ENCODE data around the gene ZWILCH. TPM values are rescaled to one million over a fixed set of nuclear protein-coding genes. Genes with fewer than 3 reads are reported as not detected.
"Not testable (repeated sequence)": the region's sequence is repeated elsewhere in the genome, so short reads cannot be mapped to it uniquely, and the experiment has no call there.

ZWILCH gene
- 30.9 and 32.1 TPM in 2 replicates for total RNA-seq
- long read RNA-seq, transcript ZWILCH-202 (19 exons, 3,256 nt), result minor isoform, 12 of 214 reads
- long read RNA-seq, transcript ZWILCH-203 (18 exons, 2,206 nt), result minor isoform, 5 of 214 reads
- long read RNA-seq, transcript ZWILCH-201 (19 exons, 3,960 nt), result major isoform, 79 of 214 reads
- long read RNA-seq, partial matches to known transcripts, result 100 of 214 reads
- long read RNA-seq, other reads (novel, unspliced or antisense), result 18 of 214 reads

- Mint-ChIP-seq H3K27ac (ENCODE audit: unreplicated experiment) (peak within 1 kb of the TSS; percentile 100), H3K9me3 (no peaks in the 10 kb centered on the region), H3K4me1 (peaks cover 47% of the 10 kb centered on the region), H3K27me3 (ENCODE audit: low read depth) (no peaks in the 10 kb centered on the region), H3K4me3 (peak within 1 kb of the TSS; percentile 98), H3K36me3 (ENCODE audit: low read depth) (peaks cover 27% of the 10 kb centered on the region)
- TF ChIP-seq, protein P1, sequence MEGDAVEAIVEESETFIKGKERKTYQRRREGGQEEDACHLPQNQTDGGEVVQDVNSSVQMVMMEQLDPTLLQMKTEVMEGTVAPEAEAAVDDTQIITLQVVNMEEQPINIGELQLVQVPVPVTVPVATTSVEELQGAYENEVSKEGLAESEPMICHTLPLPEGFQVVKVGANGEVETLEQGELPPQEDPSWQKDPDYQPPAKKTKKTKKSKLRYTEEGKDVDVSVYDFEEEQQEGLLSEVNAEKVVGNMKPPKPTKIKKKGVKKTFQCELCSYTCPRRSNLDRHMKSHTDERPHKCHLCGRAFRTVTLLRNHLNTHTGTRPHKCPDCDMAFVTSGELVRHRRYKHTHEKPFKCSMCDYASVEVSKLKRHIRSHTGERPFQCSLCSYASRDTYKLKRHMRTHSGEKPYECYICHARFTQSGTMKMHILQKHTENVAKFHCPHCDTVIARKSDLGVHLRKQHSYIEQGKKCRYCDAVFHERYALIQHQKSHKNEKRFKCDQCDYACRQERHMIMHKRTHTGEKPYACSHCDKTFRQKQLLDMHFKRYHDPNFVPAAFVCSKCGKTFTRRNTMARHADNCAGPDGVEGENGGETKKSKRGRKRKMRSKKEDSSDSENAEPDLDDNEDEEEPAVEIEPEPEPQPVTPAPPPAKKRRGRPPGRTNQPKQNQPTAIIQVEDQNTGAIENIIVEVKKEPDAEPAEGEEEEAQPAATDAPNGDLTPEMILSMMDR (conservative IDR thresholded peaks at IDR 0.05), result no peak
- DNase-seq (ENCODE audit: low read depth, low spot score), result peak; percentile 59
These were observed at the start of gene ZWILCH, which contains the start of gene RPL4 for GRCh38 chr15:66504563-66505429. ZWILCH (plus strand) TSS chr15:66505326; CDS start chr15:66505339, 13 bp downstream. RPL4 (minus strand) TSS chr15:66504855; CDS start chr15:66504790, 65 bp downstream.

DNA sequence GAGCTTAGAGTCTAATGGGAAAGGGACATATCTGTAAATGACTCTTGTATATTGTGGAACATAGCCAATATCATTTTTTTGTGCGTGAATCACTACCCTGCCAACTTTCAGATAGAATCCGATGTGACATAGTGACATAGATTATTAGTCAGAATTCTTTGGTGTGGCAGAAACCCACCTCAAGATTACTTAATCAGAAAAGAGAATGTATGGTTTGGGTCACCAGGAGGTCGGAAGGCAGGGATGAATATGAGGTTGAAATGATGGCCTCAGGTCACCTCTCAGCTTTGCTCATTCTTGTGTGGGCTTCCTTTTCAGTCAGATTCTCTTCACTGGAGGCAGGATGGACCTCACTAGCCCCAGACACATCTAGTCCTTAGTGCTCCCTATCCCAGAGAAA is 48.9 kb upstream of the ZWILCH start:
- H3K4me1 Mint-ChIP-seq, result peaks cover 5% of the 10 kb centered on the region
- TF ChIP-seq, protein P1 (conservative IDR thresholded peaks at IDR 0.05), result no peak
- H3K27ac Mint-ChIP-seq (ENCODE audit: unreplicated experiment), result no peak overlapping the region
- H3K9me3 Mint-ChIP-seq, result no peaks in the 10 kb centered on the region
- H3K4me3 Mint-ChIP-seq, result no peak overlapping the region
- no peaks in the 10 kb centered on the region for H3K27me3 Mint-ChIP-seq (ENCODE audit: low read depth)
- DNase-seq (ENCODE audit: low read depth, low spot score), result no peak
- H3K36me3 Mint-ChIP-seq (ENCODE audit: low read depth), result peaks cover 3% of the 10 kb centered on the region

- Mint-ChIP-seq H3K4me3 (no peak overlapping the region), H3K27me3 (ENCODE audit: low read depth) (no peaks in the 10 kb centered on the region), H3K4me1 (peaks cover 5% of the 10 kb centered on the region), H3K36me3 (ENCODE audit: low read depth) (peaks cover 5% of the 10 kb centered on the region), H3K9me3 (no peaks in the 10 kb centered on the region), H3K27ac (ENCODE audit: unreplicated experiment) (peak overlapping the region; percentile 89)
- TF ChIP-seq, protein P1 (conservative IDR thresholded peaks at IDR 0.05), result no peak
- no peak for DNase-seq (ENCODE audit: low read depth, low spot score)
These were observed 45.1 kb upstream of the ZWILCH start for GRCh38 chr15:66459818-66460615.

- H3K36me3 Mint-ChIP-seq (ENCODE audit: low read depth), result peaks cover 16% of the 10 kb centered on the region
- H3K27ac Mint-ChIP-seq (ENCODE audit: unreplicated experiment); H3K4me3 Mint-ChIP-seq; DNase-seq (ENCODE audit: low read depth, low spot score); H3K27me3 Mint-ChIP-seq (ENCODE audit: low read depth); H3K9me3 Mint-ChIP-seq; H3K4me1 Mint-ChIP-seq: not testable (repeated sequence)
These were observed 43.8 kb upstream of the ZWILCH start for GRCh38 chr15:66461294-66461693.

DNA sequence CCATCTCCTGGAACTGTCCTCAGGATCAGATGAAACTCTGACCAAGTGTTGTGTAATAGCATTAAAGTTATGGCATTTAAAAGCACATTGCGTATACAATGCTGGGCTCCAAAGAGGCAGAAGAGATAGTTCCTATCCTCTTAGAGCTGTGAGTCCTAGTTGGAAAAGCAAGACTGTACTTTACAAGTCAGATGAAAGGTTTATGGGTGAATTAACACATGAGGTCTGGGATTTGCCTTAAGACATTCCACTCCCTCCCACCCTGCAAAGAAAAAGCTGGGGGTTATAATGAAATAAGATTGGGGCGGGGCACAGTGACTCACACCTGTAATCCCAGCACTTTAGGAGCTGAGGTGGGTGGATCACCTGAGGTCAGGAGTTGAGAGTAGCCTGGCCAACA is 43.2 kb upstream of the ZWILCH start:
- Mint-ChIP-seq H3K4me1 (peaks cover 5% of the 10 kb centered on the region), H3K36me3 (ENCODE audit: low read depth) (peaks cover 20% of the 10 kb centered on the region), H3K27ac (ENCODE audit: unreplicated experiment) (no peak overlapping the region), H3K9me3 (peaks cover 4% of the 10 kb centered on the region), H3K4me3 (no peak overlapping the region), H3K27me3 (ENCODE audit: low read depth) (no peaks in the 10 kb centered on the region)
- TF ChIP-seq, protein P1 (conservative IDR thresholded peaks at IDR 0.05), result no peak
- DNase-seq (ENCODE audit: low read depth, low spot score), result no peak

Measured in neural crest cell (in vitro differentiated cells).